GM19238 (cell line): ENCODE results near the gene PARK7.
A peak's percentile ranks its signal among the peaks of the same experiment; 100 is the strongest.
"Not testable (repeated sequence)": the region's sequence is repeated elsewhere in the genome, so short reads cannot be mapped to it uniquely, and the experiment has no call there.

Experiments
- DNase-seq: peaks from one replicate; pipeline ENCODE4 v3.0.0; 2011; ENCODE audit warnings: low spot score; ENCODE audit not compliant: insufficient read length

The PARK7 gene

GRCh38 chr1:7943251-7943650 lies 18.3 kb upstream of the PARK7 start:
- no peak for DNase-seq

GRCh38 chr1:7948960-7949359 lies 12.6 kb upstream of the PARK7 start:
- DNase-seq, result no peak

DNA sequence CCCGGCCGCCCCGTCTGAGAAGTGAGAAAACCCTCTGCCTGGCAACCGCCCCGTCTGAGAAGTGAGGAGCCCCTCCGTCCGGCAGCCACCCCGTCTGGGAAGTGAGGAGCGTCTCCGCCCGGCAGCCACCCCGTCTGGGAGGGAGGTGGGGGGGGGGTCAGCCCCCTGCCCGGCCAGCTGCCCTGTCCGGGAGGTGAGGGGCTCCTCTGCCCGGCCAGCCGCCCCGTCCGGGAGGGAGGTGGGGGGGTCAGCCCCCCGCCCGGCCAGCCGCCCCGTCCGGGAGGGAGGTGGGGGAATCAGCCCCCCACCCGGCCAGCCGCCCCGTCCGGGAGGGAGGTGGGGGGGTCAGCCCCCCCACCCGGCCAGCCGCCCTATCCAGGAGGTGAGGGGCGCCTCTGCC lies 8.7 kb upstream of the PARK7 start:
- not testable (repeated sequence) for DNase-seq

GRCh38 chr1:7953850-7954609 lies 7.5 kb upstream of the PARK7 start:
- DNase-seq, result peak; percentile 74

- DNase-seq, result no peak
Observed at GRCh38 chr1:7954683-7955082, 6.8 kb upstream of the PARK7 start.

DNA sequence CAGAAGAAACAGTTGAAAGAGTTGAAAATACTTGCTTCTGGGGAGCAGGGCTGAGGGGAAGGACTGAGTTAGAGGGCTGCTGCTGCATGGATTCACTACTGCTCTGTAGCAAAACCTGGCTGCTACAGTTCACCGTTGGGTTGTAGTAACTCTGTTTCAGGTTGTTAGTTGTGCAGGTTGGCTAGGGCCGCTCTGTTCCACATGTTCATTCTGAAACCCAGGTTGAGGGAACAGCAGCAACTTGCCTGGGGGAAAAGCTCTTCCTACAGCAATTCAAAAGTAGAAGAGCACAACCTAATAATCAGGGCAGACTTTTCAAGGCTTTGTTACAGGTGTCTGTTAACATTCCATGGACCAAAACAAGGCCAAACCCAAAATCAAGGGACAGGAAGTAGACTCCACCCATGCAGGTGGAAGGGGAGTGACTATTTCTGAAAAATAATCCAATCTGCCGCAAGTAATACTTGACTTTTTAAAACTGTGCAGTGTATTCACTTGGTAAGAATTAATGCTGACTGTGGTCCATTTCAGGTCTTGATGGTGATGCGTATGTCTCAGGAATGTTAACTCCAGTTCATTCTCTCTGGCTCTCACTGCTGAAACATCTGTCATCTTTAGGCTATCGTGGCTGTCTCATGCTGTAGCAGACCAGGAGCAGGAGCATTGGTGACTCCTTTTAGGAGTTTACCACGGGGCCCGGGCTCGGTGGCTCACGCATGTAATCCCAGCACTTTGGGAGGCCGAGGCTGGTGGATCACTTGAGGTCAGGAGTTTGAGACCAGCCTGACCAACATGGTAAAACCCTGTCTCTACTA lies 5.1 kb upstream of the PARK7 start:
- DNase-seq, result no peak

DNA sequence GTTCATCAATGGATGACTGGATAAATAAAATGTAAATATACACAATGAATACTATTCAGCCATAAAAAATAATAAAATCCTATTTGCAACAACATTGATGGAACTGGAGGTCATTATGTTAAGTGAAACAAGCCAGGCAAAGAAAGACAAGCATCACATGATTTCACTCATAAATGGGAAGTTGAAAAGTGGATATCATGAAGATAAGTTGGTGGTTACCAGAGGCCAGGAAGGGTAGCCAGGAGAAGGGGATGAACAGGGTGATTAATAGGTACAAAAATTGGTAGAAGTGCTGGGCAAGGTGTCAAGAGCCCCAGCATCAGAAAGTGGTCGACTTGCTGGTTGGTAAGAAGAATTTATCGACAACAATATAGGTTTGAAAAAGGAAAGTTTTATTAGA lies 1.3 kb upstream of the PARK7 start:
- no peak for DNase-seq

DNA sequence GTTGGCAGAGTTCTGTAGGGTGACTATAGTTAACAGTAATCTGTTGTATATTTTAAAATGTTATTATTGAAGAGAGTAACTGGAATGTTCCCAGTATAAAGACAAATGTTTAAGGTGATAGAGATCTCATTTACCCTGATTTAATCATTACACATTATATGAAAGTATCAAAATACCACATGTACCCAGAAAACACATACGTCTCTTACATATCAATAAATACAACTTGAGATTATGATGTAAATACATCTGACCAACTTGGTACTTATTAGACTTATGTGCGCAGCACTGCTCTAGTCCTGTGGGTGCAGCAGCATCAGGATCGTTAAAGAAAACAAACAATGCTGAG lies 670 bp upstream of the PARK7 start:
- no peak for DNase-seq

DNA sequence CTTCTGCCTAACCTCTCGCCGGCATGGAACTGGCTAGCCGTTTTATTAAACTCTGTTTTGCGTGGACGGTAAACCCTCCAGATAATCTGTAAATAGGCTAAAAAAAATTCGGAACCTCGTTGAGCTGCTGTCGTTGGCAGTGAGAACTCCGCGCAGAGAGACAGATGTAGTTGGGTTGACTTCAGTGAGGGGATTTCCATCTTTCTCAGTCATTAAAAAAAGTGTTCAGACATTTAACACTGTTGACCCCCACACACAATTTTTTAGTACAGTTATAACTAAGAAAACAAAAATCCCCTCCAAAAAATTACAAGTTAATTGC lies 464 bp downstream of the PARK7 start:
- peak; percentile 29 for DNase-seq

- no peak for DNase-seq
Observed at GRCh38 chr1:7962636-7963377, 1.3 kb downstream of the PARK7 start.

DNA sequence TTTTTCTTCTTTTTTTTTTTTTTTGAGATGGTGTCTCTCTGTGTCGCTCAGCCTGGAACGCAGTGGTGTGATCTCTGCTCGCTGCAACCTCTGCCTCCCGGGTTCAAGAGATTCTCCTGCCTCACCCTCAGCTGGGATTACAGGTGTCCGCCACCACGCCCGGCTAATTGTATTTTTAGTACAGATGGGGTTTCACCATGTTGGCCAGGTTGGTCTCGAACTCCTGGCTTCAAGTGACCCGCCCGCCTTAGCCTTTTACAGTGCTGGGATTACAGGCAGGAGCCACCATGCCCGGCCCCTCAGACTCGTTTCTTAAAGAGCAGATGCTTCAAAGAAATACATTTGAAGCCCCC lies 1.8 kb downstream of the PARK7 start:
- not testable (repeated sequence) for DNase-seq

GRCh38 chr1:7963841-7964240 lies 2.3 kb downstream of the PARK7 start:
- not testable (repeated sequence) for DNase-seq

- no peak for DNase-seq
Observed at GRCh38 chr1:7964476-7964875, 3.0 kb downstream of the PARK7 start.

- no peak for DNase-seq
Observed at GRCh38 chr1:7967196-7967595, 5.7 kb downstream of the PARK7 start.

DNA sequence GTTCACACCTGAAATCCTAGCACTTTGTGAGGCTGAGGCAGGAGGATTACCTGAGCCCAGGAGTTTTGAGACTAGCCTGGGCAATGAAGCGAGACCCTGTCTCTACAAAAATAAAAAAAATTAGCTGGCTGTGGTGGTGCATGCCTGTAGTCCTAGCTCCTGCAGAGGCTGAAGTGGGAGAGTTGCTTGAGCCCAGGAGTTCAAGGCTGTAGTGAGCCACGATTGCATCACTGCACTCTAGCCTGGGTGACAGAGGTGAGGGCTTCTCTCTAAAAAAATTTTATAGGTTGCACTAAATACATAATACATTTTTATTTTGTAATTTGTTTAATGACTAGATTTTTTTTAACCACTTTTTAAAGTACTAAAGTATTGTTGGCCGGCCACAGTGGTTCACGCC lies 6.1 kb downstream of the PARK7 start:
- no peak for DNase-seq

DNA sequence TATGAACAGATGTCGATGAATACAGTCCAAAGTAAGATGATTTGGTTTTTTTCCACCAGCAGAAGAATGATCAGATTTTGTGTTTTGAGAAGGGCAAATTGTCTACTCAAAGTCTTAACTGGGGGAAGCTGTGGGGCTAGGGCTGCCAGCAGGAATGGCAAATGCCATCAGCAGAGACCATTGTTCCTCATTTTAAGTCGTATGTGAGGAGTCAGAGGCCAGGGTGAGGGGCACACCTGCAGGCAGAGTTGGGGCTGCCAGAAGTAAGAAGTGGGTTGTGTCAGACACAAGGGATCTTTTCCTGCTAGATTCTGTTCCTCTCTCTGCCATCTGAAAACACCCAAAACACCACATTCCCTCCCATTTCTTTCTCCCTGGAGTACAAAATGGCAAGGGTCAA lies 8.7 kb downstream of the PARK7 start:
- DNase-seq, result no peak

DNA sequence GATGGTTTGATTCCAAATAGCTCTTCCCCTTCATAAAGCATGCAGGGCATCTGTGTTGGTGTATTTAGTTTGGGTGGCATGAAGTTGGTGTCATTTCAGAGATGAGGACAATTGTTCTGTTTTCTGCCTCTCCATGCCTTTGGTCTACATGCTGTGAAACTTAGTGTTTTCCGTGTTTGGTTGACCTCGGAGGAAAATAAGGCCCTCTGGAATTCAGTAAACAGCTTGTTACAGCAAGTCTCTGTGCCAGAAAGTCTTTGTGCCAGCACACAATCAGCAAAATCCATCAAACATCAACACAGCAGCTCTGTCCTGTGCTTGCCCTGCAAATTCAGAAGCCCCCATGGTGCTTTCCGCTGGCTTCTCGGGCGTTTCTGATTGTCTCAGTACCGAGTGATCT lies 9.5 kb downstream of the PARK7 start:
- no peak for DNase-seq

DNA sequence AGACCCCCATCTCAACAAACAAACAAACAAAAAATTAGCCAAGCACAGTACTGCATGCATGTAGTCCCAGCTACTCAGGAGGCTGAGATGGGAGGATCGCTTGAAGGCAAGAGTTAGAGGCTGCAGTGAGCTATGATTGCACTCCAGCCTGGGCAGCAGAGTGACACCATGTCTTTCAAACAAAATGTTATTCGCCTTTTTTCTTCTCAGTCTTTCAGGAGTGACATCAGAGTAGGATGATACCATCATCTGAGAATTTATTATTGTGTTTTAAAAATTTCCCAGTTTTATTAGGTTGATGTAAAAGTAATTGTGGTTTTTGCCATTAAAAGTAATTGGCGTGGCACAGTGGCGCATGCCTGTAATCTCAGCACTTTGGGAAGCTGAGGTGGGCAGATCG lies 10.8 kb downstream of the PARK7 start:
- DNase-seq, result no peak

- DNase-seq, result no peak
Observed at GRCh38 chr1:7973086-7973485, 11.6 kb downstream of the PARK7 start.

- DNase-seq, result peak; percentile 32
Observed at GRCh38 chr1:7975212-7975865, 13.8 kb downstream of the PARK7 start.

DNA sequence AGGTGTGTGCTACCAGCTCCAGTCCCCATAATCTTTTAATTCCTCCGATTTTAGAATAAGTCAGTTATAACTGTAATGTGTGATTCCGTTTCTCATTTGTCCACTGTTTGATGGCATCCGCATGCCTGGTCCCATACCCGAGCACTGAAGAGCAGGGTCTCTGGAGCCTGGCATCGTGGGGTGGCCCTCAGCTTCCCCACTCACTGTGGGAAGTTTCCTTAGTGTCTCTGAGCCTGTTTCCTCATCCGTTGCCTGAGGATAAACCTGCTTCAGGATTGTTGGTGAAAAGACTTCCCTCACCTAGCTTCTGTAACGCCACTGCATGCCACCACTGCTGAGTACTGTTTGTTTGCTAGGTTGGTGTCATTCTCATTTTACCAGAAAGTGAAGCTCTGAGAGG lies 19.5 kb downstream of the PARK7 start:
- DNase-seq, result no peak
